HG03045 (cell line): ENCODE data around the gene TFF3.
"Not testable (repeated sequence)": the region's sequence is repeated elsewhere in the genome, so short reads cannot be mapped to it uniquely, and the experiment has no call there.

Experiments used
- ATAC-seq: cut with Tn5 transposase; IDR thresholded peaks from one replicate; pipeline ENCODE4 v1.9.1; 2021; ENCODE audit warnings: mild to moderate bottlenecking, moderate library complexity; ENCODE audit not compliant: unreplicated experiment

Gene TFF3

GRCh38 chr21:42307106-42307505 lies 8.1 kb downstream of the TFF3 start:
- no peak for ATAC-seq

- ATAC-seq = no peak
These were observed 8.7 kb downstream of the TFF3 start for GRCh38 chr21:42306366-42307035.

GRCh38 chr21:42305707-42306147 lies 9.5 kb downstream of the TFF3 start:
- no peak for ATAC-seq

GRCh38 chr21:42304556-42305454 lies 10.4 kb downstream of the TFF3 start:
- no peak for ATAC-seq

- no peak for ATAC-seq
These were observed 11.8 kb downstream of the TFF3 start for GRCh38 chr21:42303443-42303842.

- ATAC-seq = no peak
These were observed 12.4 kb downstream of the TFF3 start for GRCh38 chr21:42302794-42303193.

- ATAC-seq = no peak
These were observed 13.0 kb downstream of the TFF3 start for GRCh38 chr21:42302076-42302650.

- ATAC-seq = no peak
These were observed 13.7 kb downstream of the TFF3 start for GRCh38 chr21:42301371-42302075.

GRCh38 chr21:42300956-42301355 lies 14.3 kb downstream of the TFF3 start:
- ATAC-seq = no peak

GRCh38 chr21:42300045-42300583 lies 15.1 kb downstream of the TFF3 start:
- ATAC-seq = no peak

- ATAC-seq = no peak
These were observed 15.7 kb downstream of the TFF3 start for GRCh38 chr21:42299324-42300044.

- ATAC-seq = no peak
These were observed 16.6 kb downstream of the TFF3 start for GRCh38 chr21:42298657-42299056.

GRCh38 chr21:42298237-42298636 lies 17.0 kb downstream of the TFF3 start:
- no peak for ATAC-seq

GRCh38 chr21:42297377-42297776 lies 17.8 kb downstream of the TFF3 start:
- no peak for ATAC-seq

GRCh38 chr21:42296501-42296900 lies 18.7 kb downstream of the TFF3 start:
- no peak for ATAC-seq

GRCh38 chr21:42295845-42296244 lies 19.4 kb downstream of the TFF3 start:
- no peak for ATAC-seq

GRCh38 chr21:42294273-42294880 lies 20.8 kb downstream of the TFF3 start:
- no peak for ATAC-seq

GRCh38 chr21:42293649-42294272 lies 21.4 kb downstream of the TFF3 start:
- ATAC-seq = no peak

GRCh38 chr21:42292563-42293142 lies 22.6 kb downstream of the TFF3 start:
- ATAC-seq = not testable (repeated sequence)
